Left ventricle myocardium inferior (tissue), 1 donor: Measurements from ENCODE around the gene TNXB. TPM values are rescaled to one million over a fixed set of nuclear protein-coding genes. Genes with fewer than 3 reads are reported as not detected.
A peak's percentile ranks its signal among the peaks of the same experiment; 100 is the strongest.

Experiments
- DNase-seq: peaks from one replicate; pipeline ENCODE4 v3.0.0-alpha.2; 2020
- H3K27ac ChIP-seq: fragments of 200-600 bp; replicated peaks from 2 replicates; pipeline ENCODE4 v1.8.0; 2021
- H3K27me3 ChIP-seq: fragments of 200-600 bp; 2 replicates; pipeline ENCODE4 v1.8.0; 2021; ENCODE audit warnings: low read depth
- H3K36me3 ChIP-seq: fragments of 200-600 bp; 2 replicates; pipeline ENCODE4 v1.8.0; 2021
- H3K4me1 ChIP-seq: fragments of 200-600 bp; 2 replicates; pipeline ENCODE4 v1.8.0; 2021
- H3K4me3 ChIP-seq: fragments of 200-600 bp; 2 replicates; pipeline ENCODE4 v1.8.0; 2021; ENCODE audit warnings: mild to moderate bottlenecking, moderate library complexity
- H3K9me3 ChIP-seq: fragments of 200-600 bp; replicated peaks from 2 replicates; pipeline ENCODE4 v1.8.0; 2021
- intact Hi-C: fragments of 100-400 bp; cut with micrococcal nuclease; formaldehyde crosslinking; loops from one replicate; pipeline ENCODE4 v1.11.0; 2022
- long read RNA-seq: library from polyadenylated mRNA; unstranded; transcript quantifications from one replicate; pipeline ENCODE4 v2.0.0, GENCODE V29; 2021
- total RNA-seq: library from RNA; stranded (reverse); fragmentation: NEBNext Ultra II Directional; extraction: Animal tissue kit (Norgen Biotek cat#: 25700); gene quantifications from one replicate; pipeline ENCODE4 v1.2.1, GENCODE V29; 2021
- TF ChIP-seq, protein P1 (sequence below): fragments of 200-600 bp; IDR thresholded peaks from 2 replicates; pipeline ENCODE4 v1.8.0; 2021; ENCODE audit warnings: antibody characterized with exemption, mild to moderate bottlenecking, borderline replicate concordance
- donor health status: DM: no; HTN: yes; CAD: no; lungs with severe emphysema.

Gene TNXB, protein sequence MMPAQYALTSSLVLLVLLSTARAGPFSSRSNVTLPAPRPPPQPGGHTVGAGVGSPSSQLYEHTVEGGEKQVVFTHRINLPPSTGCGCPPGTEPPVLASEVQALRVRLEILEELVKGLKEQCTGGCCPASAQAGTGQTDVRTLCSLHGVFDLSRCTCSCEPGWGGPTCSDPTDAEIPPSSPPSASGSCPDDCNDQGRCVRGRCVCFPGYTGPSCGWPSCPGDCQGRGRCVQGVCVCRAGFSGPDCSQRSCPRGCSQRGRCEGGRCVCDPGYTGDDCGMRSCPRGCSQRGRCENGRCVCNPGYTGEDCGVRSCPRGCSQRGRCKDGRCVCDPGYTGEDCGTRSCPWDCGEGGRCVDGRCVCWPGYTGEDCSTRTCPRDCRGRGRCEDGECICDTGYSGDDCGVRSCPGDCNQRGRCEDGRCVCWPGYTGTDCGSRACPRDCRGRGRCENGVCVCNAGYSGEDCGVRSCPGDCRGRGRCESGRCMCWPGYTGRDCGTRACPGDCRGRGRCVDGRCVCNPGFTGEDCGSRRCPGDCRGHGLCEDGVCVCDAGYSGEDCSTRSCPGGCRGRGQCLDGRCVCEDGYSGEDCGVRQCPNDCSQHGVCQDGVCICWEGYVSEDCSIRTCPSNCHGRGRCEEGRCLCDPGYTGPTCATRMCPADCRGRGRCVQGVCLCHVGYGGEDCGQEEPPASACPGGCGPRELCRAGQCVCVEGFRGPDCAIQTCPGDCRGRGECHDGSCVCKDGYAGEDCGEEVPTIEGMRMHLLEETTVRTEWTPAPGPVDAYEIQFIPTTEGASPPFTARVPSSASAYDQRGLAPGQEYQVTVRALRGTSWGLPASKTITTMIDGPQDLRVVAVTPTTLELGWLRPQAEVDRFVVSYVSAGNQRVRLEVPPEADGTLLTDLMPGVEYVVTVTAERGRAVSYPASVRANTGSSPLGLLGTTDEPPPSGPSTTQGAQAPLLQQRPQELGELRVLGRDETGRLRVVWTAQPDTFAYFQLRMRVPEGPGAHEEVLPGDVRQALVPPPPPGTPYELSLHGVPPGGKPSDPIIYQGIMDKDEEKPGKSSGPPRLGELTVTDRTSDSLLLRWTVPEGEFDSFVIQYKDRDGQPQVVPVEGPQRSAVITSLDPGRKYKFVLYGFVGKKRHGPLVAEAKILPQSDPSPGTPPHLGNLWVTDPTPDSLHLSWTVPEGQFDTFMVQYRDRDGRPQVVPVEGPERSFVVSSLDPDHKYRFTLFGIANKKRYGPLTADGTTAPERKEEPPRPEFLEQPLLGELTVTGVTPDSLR (N-terminal part only)
- total RNA-seq: 73.0 TPM
- long read RNA-seq, partial matches to known transcripts: 50 of 64 reads
- long read RNA-seq, other reads (novel, unspliced or antisense): 9 of 64 reads

DNA sequence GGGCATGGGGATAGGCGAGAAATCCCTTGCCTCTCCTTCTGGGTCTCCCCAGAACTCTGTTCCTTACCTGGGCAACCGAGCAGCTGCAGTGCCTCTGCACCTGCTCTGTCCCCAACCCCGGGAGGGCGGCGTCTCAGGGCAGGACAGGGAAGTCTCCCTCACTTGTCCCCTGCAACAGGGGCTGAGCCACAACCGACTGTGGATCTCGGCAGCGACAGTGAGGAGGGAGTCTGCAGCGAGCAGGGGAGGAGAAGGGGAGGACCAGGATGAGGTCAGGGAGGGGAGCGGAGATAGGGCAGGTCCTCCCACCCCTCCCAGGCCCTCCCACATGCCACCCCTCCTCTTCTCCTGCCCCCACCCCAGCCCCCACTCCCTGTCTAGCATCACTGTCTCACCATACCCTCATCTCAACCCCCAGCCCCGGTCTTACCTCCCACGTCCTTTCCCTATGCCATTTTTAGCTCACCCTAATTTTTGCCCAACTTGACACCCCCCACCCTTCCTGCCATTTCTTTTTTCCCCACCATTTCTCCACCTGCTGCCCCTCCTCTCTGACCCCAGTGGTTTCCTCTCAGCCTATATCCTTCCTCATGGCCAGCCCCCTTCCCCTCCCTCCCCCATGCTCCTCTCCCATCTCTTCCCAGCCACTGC, at the start of gene TNXB:
TNXB (minus strand) TSS at position 225 of the 651 bp plus-strand sequence. CDS start 11,140 bp downstream, outside the sequence.
- peak within 1 kb of the TSS; percentile 70 for H3K4me3 ChIP-seq
- no peaks in the 10 kb centered on the region for H3K36me3 ChIP-seq
- TF ChIP-seq, protein P1, sequence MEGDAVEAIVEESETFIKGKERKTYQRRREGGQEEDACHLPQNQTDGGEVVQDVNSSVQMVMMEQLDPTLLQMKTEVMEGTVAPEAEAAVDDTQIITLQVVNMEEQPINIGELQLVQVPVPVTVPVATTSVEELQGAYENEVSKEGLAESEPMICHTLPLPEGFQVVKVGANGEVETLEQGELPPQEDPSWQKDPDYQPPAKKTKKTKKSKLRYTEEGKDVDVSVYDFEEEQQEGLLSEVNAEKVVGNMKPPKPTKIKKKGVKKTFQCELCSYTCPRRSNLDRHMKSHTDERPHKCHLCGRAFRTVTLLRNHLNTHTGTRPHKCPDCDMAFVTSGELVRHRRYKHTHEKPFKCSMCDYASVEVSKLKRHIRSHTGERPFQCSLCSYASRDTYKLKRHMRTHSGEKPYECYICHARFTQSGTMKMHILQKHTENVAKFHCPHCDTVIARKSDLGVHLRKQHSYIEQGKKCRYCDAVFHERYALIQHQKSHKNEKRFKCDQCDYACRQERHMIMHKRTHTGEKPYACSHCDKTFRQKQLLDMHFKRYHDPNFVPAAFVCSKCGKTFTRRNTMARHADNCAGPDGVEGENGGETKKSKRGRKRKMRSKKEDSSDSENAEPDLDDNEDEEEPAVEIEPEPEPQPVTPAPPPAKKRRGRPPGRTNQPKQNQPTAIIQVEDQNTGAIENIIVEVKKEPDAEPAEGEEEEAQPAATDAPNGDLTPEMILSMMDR: no peak
- DNase-seq: peak; percentile 59
- H3K27ac ChIP-seq: peak within 1 kb of the TSS; percentile 95
- H3K9me3 ChIP-seq: no peaks in the 10 kb centered on the region
- intact Hi-C loops: no loop called here
- H3K4me1 ChIP-seq: peaks cover 89% of the 10 kb centered on the region
- no peaks in the 10 kb centered on the region for H3K27me3 ChIP-seq

DNA sequence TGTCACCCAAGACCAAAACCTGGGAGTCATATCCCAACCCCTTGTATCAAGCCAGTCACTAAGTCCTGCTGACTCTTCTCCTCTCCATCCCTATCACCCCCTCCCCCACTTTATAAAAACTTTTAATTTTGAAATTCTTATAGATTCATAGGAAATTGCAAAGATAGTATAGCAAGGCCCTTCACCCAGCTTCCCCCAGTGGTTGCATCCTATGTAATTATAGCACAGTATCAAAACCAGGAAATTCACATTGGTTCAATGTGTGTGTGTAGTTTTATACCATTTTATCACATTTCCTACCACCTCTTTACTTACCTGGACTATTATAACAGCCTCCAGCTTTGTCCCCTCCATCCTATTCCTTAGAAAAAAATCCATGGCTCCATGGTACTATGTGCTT, 48.9 kb upstream of the TNXB start:
- peaks cover 60% of the 10 kb centered on the region for H3K36me3 ChIP-seq
- intact Hi-C loops: no loop called here
- TF ChIP-seq, protein P1: no peak
- H3K9me3 ChIP-seq: no peaks in the 10 kb centered on the region
- H3K27me3 ChIP-seq: no peaks in the 10 kb centered on the region
- H3K4me1 ChIP-seq: peaks cover 33% of the 10 kb centered on the region
- no peak for DNase-seq
- H3K4me3 ChIP-seq: no peak overlapping the region
- H3K27ac ChIP-seq: no peak overlapping the region

DNA sequence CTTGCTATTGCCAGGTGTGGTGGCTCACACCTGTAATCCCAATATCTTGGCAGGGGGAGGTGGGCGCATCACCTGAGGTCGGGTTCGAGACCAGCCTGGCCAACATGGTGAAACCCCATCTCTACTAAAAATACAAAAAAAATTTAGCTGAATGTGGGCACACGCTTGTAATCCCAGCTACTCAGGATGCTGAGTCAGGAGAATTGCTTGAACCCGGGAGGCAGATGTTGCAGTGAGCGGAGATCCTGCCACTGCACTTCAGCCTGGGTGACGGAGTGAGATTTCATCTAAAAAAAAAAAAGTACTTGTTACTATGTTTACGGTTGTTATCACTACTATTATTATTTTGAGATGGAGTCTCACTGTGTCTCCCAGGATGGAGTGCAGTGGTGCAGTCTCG, 47.8 kb upstream of the TNXB start:
- Histone ChIP-seq H3K27me3 (peaks cover 3% of the 10 kb centered on the region), H3K4me3 (no peak overlapping the region), H3K9me3 (no peaks in the 10 kb centered on the region), H3K4me1 (peaks cover 39% of the 10 kb centered on the region), H3K36me3 (peaks cover 48% of the 10 kb centered on the region), H3K27ac (no peak overlapping the region)
- intact Hi-C loops: no loop called here
- TF ChIP-seq, protein P1: no peak
- no peak for DNase-seq

DNA sequence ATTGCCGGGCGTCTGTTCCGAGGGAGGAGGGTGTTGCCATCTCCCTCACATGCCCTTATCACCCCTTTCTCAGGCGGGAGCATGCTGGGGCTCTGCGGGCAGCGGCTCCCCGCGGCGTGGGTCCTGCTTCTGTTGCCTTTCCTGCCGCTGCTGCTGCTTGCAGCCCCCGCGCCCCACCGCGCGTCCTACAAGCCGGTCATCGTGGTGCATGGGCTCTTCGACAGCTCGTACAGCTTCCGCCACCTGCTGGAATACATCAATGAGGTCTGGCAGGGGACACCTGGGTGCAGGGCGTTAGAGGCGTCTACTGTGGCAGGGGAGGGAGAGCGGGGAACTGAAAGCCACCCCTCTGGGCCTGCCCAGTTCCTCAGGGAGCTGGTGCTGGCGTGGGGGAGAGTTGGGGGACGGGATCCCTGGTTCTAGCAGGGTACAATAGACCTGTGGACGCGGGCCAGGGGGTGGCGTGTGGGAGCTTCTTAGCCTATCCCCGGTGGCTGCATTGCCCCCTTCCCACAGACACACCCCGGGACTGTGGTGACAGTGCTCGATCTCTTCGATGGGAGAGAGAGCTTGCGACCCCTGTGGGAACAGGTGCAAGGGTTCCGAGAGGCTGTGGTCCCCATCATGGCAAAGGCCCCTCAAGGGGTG, 45.5 kb upstream of the TNXB start:
- Histone ChIP-seq H3K4me3 (peak overlapping the region; percentile 82), H3K4me1 (peaks cover 39% of the 10 kb centered on the region), H3K27ac (peak overlapping the region; percentile 94), H3K9me3 (no peaks in the 10 kb centered on the region), H3K36me3 (peaks cover 36% of the 10 kb centered on the region), H3K27me3 (peaks cover 22% of the 10 kb centered on the region)
- intact Hi-C loops: no loop called here
- TF ChIP-seq, protein P1: peak; percentile 63
- peak; percentile 45 for DNase-seq
